ENCODE measurements around the gene CDKN2AIPNL. TPM values are rescaled to one million over a fixed set of nuclear protein-coding genes. Genes with fewer than 3 reads are reported as not detected.
"Not testable (repeated sequence)": the region's sequence is repeated elsewhere in the genome, so short reads cannot be mapped to it uniquely, and the experiment has no call there.

CDKN2AIPNL gene
- total and polyA plus RNA-seq, 12 donors: 14.1 to 63.7 (median 29.3) TPM

GRCh38 chr5:134380346-134380745 lies 31.3 kb downstream of the CDKN2AIPNL start:
- Histone ChIP-seq H3K4me3 (no peak overlapping the region), H3K27ac (no peak overlapping the region), H3K4me1 (replicated peaks in 1 of 2) (peaks cover 5 to 20% of the 10 kb centered on the region in 2 donors), H3K9me3 (replicated peaks in 1 of 3) (no peaks in the 10 kb centered on the region), H3K27me3 (no peaks in the 10 kb centered on the region), H3K36me3 (replicated peaks in 1 of 2) (peaks cover 0 to 88% of the 10 kb centered on the region in 2 donors)
- no peak for DNase-seq
- intact Hi-C loops (cut with DNase I): loop anchor here in 1 of 2 donors (10.0 kb wide), 1 partner anchor 324 kb away; no protein-coding TSS in a partner anchor
- 83 to 89% (median 85%) methylated on average over 5 of the region's 5 CpGs for WGBS, 4 donors
- no peak for TF ChIP-seq POLR2A (IDR thresholded peaks at IDR 0.05)
- TF ChIP-seq, protein P1, sequence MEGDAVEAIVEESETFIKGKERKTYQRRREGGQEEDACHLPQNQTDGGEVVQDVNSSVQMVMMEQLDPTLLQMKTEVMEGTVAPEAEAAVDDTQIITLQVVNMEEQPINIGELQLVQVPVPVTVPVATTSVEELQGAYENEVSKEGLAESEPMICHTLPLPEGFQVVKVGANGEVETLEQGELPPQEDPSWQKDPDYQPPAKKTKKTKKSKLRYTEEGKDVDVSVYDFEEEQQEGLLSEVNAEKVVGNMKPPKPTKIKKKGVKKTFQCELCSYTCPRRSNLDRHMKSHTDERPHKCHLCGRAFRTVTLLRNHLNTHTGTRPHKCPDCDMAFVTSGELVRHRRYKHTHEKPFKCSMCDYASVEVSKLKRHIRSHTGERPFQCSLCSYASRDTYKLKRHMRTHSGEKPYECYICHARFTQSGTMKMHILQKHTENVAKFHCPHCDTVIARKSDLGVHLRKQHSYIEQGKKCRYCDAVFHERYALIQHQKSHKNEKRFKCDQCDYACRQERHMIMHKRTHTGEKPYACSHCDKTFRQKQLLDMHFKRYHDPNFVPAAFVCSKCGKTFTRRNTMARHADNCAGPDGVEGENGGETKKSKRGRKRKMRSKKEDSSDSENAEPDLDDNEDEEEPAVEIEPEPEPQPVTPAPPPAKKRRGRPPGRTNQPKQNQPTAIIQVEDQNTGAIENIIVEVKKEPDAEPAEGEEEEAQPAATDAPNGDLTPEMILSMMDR (IDR thresholded peaks at IDR 0.05): no peak

DNA sequence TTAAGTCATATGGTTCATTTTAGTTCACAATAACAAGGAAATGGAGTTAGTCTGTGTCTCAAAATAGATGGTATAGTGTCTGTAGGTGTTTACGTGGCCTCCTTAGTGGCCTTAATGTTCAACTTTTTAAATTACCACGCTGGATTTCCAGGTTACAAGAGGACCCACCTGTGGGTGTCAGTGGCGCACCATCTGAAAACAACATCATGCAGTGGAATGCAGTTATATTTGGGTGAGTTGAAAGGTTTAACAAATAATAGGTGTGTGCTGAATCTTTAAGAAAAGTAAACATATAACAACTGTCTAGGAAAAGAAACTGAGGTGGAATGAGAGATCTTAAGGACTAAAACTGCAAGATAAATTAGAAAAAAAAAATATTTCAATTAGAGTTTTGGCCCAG lies 37.4 kb downstream of the CDKN2AIPNL start:
- Histone ChIP-seq H3K27me3 (no peaks in the 10 kb centered on the region), H3K4me3 (no peak overlapping the region), H3K4me1 (replicated peaks in 1 of 2) (peaks cover 17 to 52% of the 10 kb centered on the region in 2 donors), H3K9me3 (replicated peaks in 1 of 3) (no peaks in the 10 kb centered on the region), H3K36me3 (replicated peaks in 1 of 2) (peaks cover 0 to 40% of the 10 kb centered on the region in 2 donors), H3K27ac (peak overlapping the region in 1 of 5 donors; percentile 27)
- DNase-seq: no peak
- no peak for TF ChIP-seq POLR2A (IDR thresholded peaks at IDR 0.05)
- TF ChIP-seq, protein P1 (IDR thresholded peaks at IDR 0.05): no peak
- intact Hi-C loops (cut with DNase I): loop anchor here in 1 of 2 donors (5.0 to 10.0 kb wide), 2 partner anchors 153 to 211 kb away; partner anchors contain the start of gene JADE2
- WGBS, 4 donors: 60 to 77% (median 72%) methylated on average over 3 of the region's 3 CpGs

GRCh38 chr5:134373633-134374032 lies 38.0 kb downstream of the CDKN2AIPNL start:
- Histone ChIP-seq H3K4me1 (replicated peaks in 1 of 2) (peaks cover 17 to 52% of the 10 kb centered on the region in 2 donors), H3K27ac (peak overlapping the region in 1 of 5 donors; percentile 91), H3K36me3 (replicated peaks in 1 of 2) (peaks cover 0 to 36% of the 10 kb centered on the region in 2 donors), H3K4me3 (peak overlapping the region in 1 of 4 donors; percentile 75)
- intact Hi-C loops (cut with DNase I): loop anchor here in 1 of 2 donors (5.0 to 10.0 kb wide), 2 partner anchors 154 to 211 kb away; partner anchors contain the start of gene JADE2
- DNase-seq; H3K9me3 ChIP-seq (replicated peaks in 1 of 3); H3K27me3 ChIP-seq: not testable (repeated sequence)
- WGBS, 4 donors: 80 to 94% (median 84%) methylated on average over 4 to 5 of the region's 5 CpGs

DNA sequence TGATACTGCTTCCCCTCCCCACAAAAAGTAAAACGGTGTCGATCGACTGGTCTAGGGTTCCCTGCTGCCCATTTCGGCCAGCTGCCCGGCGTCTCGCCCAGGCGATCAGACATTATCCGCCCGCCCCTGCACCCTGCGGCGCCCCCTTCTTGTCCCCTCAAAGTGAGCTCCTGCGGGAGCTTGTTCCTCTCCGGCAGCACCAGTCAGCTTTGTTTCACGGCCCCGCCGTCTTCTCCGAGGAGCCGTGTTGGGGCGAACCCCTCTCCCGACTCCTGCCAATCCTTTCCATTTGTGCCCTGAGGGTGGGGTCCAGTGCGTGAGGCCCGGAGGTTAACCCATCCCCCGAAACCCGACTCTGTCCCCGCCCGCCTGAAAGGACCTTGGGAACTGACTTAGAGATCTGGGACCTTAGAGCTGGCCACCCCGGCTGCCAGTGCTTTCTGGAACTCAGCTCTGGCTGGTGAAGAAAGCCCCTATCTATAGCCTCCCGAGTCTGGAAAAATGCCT lies 39.8 kb downstream of the CDKN2AIPNL start:
- peak; percentile 36 to 80 for TF ChIP-seq POLR2A (IDR thresholded peaks at IDR 0.05)
- TF ChIP-seq, protein P1 (IDR thresholded peaks at IDR 0.05): no peak
- WGBS, 4 donors: 0 to 1% (median 1%) methylated on average over 14 to 29 of the region's 29 CpGs
- intact Hi-C loops (cut with DNase I): loop anchor here in 1 of 2 donors (5.0 to 10.0 kb wide), 2 partner anchors 155 to 213 kb away; partner anchors contain the start of gene JADE2
- Histone ChIP-seq H3K27me3 (no peaks in the 10 kb centered on the region), H3K4me1 (replicated peaks in 1 of 2) (peaks cover 12 to 46% of the 10 kb centered on the region in 2 donors), H3K4me3 (peak overlapping the region; percentile 62 to 95 (median 69)), H3K9me3 (replicated peaks in 1 of 3) (no peaks in the 10 kb centered on the region), H3K27ac (peak overlapping the region; percentile 91 to 99 (median 98)), H3K36me3 (replicated peaks in 1 of 2) (peaks cover 0 to 19% of the 10 kb centered on the region in 2 donors)
- DNase-seq: peak; percentile 80 to 92 (median 88)
